Non-pigmented ciliary epithelial cell (primary cell): ENCODE data around the gene SYTL3.
"Not testable (repeated sequence)": the region's sequence is repeated elsewhere in the genome, so short reads cannot be mapped to it uniquely, and the experiment has no call there.

ENCODE experiments used
- DNase-seq: peaks from one replicate; pipeline ENCODE4 v3.0.0-alpha.2; 2010; ENCODE audit warnings: low read depth

SYTL3 gene

DNA sequence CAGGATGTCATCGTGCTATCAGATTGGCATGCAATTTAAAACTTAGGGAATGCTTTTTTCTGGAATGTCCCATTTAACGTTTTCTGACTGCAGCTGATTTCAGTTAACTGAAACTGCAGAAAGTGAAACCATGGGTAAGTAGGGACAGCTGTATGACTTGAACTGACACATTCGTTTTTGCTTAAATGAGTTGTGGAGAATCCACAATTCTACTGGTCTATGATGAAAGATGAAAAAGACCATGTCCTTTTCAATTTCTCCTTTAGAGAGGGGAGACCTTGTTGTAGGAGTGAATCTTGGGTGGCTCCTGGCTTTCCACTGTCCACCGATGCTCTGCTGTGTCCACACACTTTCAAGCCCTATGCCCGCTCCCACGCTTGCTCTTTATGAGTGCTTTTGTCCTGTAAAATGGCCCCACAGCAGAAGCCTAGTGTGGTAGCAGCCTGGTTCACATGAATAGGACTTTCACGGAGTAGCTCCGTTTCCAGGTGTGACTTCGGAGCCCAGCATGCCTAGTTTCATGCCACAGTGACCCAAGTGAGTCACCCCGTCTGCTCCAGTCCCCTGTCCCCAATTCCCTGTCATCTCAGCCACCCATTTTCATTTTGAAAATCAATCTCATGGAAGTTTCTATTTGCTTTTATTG, 27.2 kb upstream of the SYTL3 start:
- no peak for DNase-seq

GRCh38 chr6:158624684-158625682, 24.9 kb upstream of the SYTL3 start:
- DNase-seq, result no peak

DNA sequence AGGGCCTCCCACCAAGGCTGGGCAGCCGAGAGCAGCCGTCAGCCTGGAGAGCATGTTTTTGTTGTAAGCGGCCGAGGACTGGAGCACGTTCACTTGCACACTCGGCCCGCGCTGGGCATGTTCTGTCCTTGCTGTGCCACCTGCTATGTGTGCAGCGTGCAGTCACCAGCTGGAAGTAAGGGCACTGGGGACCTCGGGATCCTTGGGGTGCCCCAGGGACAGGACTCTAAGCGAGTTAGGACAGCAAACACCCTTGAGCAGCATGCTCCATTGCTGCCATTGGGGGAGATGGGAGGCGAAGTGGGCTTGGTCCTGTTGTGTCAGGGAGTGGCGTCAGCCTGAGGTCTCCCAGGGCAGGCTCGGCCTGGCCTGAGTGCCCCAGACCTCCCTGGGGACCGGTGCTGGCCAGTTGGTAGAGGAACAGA, 24.0 kb upstream of the SYTL3 start:
- DNase-seq, result no peak

DNA sequence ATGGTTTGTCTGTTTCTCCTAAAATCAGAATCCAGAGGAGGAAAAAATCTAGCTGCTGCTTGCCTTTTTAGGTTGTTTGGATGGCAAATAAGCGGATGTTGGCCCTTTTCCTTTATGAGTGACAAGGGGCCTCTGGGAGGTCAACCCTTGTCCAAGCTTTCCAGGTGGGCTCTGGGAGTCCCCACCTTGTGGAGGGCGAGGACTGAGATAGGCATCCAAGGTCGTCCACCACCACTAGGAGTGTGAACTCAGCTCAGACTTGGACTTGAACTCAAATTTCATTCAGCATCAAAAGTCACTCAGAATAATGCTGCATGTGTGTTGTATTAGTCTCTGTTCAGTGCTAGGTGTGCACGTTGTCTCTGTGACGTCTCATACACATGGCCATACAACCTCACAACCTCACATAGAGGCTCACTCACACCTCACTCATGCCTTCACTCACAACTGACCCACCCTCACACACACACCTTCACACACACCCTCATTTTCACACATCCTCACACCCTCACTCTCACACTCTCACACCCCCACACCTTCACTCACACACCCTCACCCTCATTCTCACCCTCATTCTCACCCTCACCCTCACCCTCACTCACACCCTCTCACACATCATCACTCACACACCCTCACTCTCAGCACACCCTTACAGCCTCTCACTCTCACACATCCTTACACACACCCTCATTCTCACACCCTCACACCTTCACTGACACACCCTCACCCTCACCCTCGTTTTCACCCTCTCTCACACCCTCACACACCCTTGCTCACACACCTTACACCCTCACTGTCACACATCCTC, 23.3 kb upstream of the SYTL3 start:
- no peak for DNase-seq

- DNase-seq, result no peak
These were observed 22.5 kb upstream of the SYTL3 start for GRCh38 chr6:158627168-158627939.

- no peak for DNase-seq
These were observed 22.0 kb upstream of the SYTL3 start for GRCh38 chr6:158627940-158628211.

DNA sequence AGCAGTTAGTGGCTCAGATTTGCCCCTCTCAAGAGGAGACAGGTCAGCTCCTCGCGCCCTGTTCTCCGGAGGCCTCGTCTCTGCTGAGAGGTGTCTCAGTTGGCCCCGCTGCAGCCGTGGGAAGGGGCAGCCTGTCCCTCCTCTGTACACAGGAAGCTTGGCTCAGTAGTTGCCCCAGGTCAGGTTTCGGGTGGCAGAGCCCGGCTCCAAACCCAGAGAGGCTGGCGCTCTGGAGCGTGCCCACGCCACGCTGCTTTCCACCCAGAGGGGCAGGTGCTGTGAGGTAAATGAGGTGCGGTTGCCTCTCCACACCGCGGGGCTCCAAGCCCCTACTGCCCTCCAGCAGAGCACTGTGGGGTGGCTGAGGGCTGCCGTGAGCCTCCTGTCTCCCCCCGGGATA, 21.3 kb upstream of the SYTL3 start:
- no peak for DNase-seq

DNA sequence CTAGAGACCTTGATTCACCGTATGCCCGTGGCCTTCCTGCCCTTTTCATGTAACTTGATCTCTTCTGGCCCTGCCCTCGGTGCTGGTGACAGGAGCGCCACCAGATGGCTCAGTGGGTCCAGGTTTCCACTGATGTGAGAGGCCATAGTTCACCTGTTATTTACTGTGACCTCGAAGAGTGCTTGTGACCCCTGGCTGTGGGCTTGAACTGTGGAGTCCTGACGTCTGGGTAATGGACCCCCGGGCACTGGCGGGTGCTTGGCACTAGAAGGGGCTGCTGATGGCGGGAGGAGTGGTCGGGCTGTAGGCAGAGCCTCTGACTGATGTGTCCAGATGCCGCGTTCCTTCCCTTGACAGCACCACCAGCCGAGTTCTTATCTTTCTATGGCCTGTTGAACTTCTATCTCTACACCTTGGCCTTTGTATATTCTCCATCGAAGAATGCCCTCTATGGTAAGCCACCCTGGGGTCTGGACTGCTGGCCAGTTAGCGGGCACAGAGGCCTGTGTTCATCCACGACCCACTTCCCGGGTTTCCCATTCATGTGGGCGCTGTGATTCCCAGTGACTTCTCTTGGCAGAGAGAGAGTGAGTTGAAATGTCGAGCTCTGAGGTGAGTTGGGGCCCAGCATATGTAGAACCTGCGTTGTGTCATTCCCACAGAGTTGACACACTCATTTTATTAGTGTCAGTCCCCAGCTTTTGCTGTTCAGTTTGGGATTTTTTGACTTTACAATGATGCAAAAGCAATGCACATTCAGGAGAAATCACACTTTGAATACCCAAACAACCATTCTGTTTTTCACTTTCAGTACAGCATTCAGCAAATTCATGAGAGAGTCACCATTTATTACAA, 20.3 kb upstream of the SYTL3 start:
- DNase-seq, result no peak

- no peak for DNase-seq
These were observed 18.8 kb upstream of the SYTL3 start for GRCh38 chr6:158630938-158631616.

DNA sequence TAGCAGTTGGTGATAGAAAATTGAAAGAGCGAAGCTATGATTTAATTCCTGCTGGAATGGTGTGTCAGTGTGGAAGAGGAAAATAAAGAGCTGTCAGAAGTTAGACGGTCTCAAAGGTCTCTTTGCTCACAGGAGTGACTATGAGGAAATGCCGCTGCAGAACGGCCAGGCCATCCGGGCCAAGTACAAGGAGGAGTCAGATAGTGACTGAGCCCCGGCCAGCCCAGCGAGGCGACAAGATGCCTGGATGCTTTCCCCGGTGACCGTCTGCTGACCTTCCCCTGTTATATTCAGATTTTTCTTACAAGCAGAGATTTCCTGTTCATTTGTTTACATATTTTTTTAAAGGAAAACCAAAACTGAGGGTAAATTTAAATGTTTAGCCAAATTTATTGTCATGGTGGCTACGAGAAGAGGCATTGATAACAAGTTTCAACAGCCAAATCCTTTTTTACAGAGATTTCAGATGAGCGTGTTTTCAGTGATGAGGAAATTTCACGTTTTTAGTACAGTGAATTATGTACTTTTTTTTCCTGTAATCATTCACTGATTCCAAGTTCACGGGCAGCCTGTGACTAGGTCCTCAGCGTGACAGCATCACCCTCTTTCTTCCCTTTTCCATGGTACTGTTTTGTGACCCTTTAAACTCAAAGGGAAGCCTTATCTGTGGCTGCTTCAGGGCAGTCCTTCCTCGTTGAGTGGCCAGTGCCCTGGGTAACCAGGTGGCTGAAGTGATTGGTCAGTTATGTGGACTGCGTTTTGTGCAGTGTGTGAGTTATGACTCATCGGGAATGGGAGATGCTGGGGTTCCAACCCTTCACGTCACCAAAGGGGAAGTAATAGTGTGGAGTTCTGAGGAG, 17.9 kb upstream of the SYTL3 start:
- DNase-seq, result peak; percentile 84

DNA sequence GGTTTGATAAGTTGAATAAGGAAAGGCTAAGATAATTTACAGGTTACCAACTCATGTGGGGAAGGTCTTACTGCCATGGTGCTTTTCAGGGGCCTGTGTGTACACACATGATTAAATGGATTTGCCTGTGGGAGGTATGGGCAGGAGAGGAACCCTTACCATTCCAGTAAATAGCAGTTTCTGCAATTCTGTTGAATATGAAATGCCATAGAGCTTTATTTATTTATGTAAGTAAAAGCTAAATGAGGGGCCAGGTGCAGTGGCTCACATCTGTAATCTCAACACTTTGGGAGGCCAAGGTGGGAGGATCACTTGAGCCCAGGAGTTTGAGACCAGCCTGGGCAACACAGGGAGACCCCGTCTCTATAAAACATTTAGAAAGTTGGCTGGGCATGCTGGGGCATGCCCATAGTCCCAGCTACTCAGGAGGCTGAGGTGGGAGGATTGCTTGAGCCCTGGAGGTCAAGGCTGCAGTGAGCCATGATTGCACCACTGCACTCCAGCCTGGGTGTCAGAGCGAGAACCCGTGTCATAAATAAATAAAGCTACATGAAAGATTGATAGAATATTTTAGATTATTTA, 17.2 kb upstream of the SYTL3 start:
- not testable (repeated sequence) for DNase-seq

- DNase-seq, result no peak
These were observed 16.7 kb upstream of the SYTL3 start for GRCh38 chr6:158633127-158633526.

DNA sequence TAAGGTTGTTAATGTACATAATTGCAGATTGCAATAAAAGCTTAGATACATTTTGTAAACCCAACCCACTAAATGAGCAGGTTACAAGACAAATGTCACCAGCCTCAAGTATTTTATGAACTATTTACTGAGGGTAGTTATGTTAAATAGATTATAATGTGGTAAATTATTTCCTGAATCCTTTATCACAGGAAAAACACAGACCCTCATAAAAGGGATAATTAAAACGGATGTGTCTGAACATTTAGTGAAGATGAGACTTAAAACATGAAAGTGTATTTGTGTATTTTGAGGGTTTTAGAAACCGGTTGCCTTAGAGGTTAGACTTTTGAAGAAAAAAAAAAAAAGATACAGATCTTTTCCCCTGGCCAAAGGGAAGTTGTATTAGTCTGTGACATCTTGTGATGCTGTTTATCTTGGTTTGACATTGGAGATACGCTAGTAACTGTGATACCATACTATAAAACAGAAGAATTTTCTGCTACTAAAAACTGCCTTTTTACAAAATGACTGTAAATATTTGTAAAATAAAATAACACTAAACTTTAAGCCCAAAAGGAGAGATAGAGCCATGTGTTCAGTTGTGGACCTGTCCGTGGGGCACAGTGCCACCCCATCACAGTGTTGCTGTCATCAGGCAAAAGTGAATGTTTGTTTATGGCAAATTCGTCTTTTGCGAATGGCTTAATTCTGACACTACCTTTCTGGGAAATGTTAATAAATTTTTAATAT, 15.0 kb upstream of the SYTL3 start:
- no peak for DNase-seq

DNA sequence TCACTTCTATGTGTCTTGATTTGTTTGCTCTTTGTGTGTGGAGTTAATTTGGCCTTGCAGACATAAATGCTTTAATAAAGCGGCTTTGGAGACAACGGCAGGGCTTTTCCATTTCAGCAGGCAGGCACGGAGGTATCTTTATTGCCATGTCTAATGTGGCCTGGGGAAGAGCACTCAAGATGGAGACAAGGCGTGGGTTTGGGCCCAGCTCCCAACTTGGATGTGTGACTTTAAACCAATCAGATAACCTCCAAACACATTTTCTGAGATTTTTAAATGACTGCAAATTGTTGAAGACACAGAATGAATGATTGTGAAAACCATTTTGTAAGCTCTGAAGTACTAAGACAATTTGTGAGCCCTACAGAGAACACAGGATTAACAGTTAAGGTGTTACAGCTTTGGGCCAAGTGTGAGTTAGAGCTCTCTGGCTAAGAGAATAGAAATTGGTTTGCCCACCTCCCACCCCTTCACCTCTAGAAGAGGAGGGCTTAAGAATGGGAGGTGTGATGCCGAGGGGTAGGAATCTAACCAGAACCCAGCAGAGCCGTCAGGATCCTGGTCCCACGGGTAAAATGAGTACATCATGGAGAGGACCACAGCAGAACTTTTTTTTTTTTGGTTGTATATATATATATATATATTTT, 14.3 kb upstream of the SYTL3 start:
- no peak for DNase-seq

- no peak for DNase-seq
These were observed 13.1 kb upstream of the SYTL3 start for GRCh38 chr6:158636778-158637177.

- no peak for DNase-seq
These were observed 11.5 kb upstream of the SYTL3 start for GRCh38 chr6:158638324-158638854.

DNA sequence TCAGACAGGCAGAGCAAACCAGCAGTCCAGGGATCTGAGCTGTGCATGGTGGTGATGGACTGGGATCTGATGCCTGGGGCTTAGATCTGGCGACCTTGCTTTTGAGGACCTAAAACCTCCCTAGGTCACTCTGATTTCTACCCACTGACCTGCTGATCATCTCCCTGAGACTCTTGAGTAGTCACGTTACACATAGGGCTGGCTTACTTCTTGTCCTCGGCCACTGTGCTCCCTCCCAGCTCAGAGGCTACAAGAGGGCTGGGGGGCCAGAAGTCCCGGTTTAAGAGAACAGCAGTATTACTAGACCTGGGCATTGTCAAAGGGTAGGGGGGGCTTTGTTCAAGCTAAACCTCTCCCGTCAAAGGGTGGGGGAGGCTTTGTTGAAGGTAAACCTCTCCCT, 10.8 kb upstream of the SYTL3 start:
- no peak for DNase-seq

GRCh38 chr6:158640519-158640918, 9.3 kb upstream of the SYTL3 start:
- DNase-seq, result no peak
